PFSK-1 (cell line): ENCODE data around the gene ETV1.

Experiments
- FOXP2 ChIP-seq: optimal IDR thresholded peaks from 2 replicates; pipeline ENCODE3; 2011; ENCODE audit warnings: borderline replicate concordance, control low read depth, inconsistent platforms; ENCODE audit not compliant: insufficient read depth; ENCODE audit errors: extremely low read length, extremely low read depth
- POLR2AphosphoS5 ChIP-seq: IDR thresholded peaks from 2 replicates; pipeline ENCODE4 v1.6.1; 2012; ENCODE audit warnings: low read depth, mild to moderate bottlenecking, control low read depth, low read length, moderate library complexity
- SIN3A ChIP-seq: IDR thresholded peaks from 2 replicates; pipeline ENCODE4 v1.6.1; 2012; ENCODE audit warnings: mild to moderate bottlenecking, low read length, moderate library complexity, borderline replicate concordance; ENCODE audit not compliant: insufficient read depth
- TAF1 ChIP-seq: IDR thresholded peaks from 2 replicates; pipeline ENCODE4 v1.6.1; 2012; ENCODE audit warnings: low read length, control low read depth, borderline replicate concordance; ENCODE audit not compliant: insufficient read depth
- TF ChIP-seq, protein P1 (sequence below), 2 experiments: IDR thresholded peaks; 2 replicates each; pipeline versions ENCODE4 v1.6.1 to v1.8.0; 2011 to 2012; ENCODE audit warnings: low read depth in 2 of 2, low read length in 2 of 2, control low read depth in 1 of 2, inconsistent platforms in 1 of 2, mild to moderate bottlenecking in 1 of 2, moderate library complexity in 1 of 2; ENCODE audit not compliant: insufficient read depth in 1 of 2

ETV1 gene

DNA sequence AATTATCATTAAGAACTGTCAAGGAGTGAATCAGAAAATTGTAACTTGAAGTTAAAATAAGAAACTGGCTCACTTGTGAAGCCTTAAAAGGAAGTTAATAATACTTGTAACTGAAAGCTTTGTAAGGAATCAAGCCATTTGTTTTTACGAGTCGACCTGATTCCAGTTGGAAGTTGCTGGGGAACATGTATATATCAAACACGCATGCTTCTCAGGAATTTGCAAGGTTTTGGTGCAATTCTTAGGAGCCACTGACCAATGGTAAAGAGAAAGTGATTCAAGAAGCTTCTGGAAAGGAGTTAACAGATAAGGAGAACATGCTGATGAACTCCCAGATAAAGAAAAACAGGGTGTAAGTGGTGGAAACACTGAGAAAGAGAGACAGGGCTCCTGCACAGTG is 56.4 kb downstream of the ETV1 start:
- TF ChIP-seq FOXP2 (no peak), POLR2AphosphoS5 (no peak), TAF1 (no peak), SIN3A (no peak)
- TF ChIP-seq, protein P1, sequence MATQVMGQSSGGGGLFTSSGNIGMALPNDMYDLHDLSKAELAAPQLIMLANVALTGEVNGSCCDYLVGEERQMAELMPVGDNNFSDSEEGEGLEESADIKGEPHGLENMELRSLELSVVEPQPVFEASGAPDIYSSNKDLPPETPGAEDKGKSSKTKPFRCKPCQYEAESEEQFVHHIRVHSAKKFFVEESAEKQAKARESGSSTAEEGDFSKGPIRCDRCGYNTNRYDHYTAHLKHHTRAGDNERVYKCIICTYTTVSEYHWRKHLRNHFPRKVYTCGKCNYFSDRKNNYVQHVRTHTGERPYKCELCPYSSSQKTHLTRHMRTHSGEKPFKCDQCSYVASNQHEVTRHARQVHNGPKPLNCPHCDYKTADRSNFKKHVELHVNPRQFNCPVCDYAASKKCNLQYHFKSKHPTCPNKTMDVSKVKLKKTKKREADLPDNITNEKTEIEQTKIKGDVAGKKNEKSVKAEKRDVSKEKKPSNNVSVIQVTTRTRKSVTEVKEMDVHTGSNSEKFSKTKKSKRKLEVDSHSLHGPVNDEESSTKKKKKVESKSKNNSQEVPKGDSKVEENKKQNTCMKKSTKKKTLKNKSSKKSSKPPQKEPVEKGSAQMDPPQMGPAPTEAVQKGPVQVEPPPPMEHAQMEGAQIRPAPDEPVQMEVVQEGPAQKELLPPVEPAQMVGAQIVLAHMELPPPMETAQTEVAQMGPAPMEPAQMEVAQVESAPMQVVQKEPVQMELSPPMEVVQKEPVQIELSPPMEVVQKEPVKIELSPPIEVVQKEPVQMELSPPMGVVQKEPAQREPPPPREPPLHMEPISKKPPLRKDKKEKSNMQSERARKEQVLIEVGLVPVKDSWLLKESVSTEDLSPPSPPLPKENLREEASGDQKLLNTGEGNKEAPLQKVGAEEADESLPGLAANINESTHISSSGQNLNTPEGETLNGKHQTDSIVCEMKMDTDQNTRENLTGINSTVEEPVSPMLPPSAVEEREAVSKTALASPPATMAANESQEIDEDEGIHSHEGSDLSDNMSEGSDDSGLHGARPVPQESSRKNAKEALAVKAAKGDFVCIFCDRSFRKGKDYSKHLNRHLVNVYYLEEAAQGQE (IDR thresholded peaks at IDR 0.05; ENCODE audit: insufficient read depth in 1 of 2, low read depth in 2 of 2, low read length in 2 of 2), result no peak

DNA sequence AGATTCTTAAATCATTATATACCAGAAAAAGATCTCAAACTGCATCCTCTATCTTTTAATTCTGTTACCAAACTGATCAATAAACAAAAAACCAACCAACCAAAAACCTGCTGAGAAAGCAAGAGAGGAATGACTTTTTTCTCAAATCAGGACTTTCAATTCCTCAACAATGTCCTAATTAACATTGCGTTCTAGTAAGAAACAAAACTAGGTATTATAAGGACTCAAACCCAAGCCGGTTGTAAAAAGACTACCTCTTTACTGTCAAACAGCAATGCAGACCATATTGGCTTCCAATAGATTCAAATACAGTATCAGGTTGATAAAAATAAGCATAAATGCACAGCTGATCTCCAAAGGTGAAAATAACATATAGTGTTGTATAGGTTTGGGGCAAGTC is 57.3 kb downstream of the ETV1 start:
- TF ChIP-seq, protein P1 (IDR thresholded peaks at IDR 0.05; ENCODE audit: insufficient read depth in 1 of 2, low read depth in 2 of 2, low read length in 2 of 2), result no peak
- TF ChIP-seq SIN3A, result no peak
- no peak for TF ChIP-seq FOXP2
- no peak for TF ChIP-seq TAF1
- TF ChIP-seq POLR2AphosphoS5, result no peak

DNA sequence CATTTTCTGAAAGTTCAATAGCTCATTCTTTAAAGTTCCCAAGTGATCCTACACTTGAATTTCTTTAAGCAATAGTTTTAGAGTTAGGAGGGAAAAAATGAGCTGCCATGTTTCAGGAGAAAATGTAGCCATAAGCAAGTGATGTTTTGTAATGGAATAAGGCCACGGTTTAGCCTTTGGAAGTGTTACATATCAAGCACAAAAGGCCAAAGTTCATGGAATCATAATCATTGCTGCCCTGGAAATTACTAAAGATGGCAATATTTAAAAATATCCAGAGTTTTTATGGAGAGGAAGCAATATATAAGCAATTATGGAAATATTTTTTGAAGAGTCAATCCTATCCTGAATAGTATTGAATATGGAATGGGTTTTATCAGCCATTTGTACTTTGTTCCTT is 68.4 kb downstream of the ETV1 start:
- TF ChIP-seq, protein P1 (IDR thresholded peaks at IDR 0.05; ENCODE audit: insufficient read depth in 1 of 2, low read depth in 2 of 2, low read length in 2 of 2), result no peak
- TF ChIP-seq TAF1 (no peak), SIN3A (no peak), POLR2AphosphoS5 (no peak), FOXP2 (no peak)

DNA sequence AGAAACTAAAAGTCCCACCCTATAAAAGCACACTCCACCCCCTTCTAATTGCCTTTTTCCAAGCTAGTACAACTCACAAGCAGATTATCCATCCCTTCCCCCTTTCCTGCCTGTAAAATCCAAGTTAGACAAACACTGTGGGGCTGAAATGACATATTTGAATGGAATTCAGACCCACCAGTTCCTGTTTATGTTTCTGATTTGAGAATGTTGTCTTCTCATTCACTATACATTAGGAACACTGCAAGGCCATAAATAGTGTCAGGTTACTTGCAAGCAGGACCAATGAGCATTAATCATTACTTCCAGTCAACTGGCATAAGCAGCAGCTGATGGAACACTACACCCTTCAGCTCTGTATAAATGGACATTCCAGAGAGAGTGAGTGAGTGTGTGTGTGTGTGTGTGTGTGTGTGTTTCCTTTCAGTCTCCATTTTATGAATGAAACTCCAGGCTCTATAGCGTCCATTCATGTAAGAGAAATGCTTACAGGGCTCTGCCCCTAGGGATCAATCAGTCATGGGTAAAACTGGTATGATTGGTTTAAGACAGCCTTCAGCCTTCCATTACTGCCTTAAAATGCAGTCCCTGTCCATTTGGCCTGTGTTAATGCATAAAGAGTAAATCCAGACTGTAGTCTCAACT is 69.3 kb downstream of the ETV1 start:
- peak; percentile 95 for TF ChIP-seq SIN3A
- TF ChIP-seq POLR2AphosphoS5, result peak; percentile 78; the same call in 1 of the 2 replicates
- peak; percentile 79; the same call in 1 of the 2 replicates for TF ChIP-seq TAF1
- peak; percentile 82 for TF ChIP-seq FOXP2
- TF ChIP-seq, protein P1 (IDR thresholded peaks at IDR 0.05; ENCODE audit: insufficient read depth in 1 of 2, low read depth in 2 of 2, low read length in 2 of 2), result peak in 1 of 2 experiments; percentile 52; a peak in 1 of 4 replicates

DNA sequence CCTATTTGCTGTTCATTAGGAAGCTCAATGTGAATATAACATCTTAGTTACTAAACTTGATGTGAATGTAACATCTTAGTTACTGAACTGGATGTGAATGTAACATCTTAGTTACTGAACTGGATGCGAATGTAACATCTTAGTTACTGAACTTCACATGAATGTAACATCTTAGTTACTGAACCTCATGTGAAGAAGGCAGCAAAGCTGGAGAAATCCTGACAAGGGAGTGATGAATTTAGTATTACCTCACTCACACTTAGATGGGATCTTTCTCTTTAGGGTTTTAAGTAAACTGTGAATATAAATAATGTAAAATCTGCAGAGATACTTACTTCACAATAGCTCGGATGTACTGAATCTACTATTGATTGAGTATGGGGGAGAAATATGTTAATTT is 73.6 kb downstream of the ETV1 start:
- TF ChIP-seq SIN3A (no peak), FOXP2 (no peak), TAF1 (no peak), POLR2AphosphoS5 (no peak)
- TF ChIP-seq, protein P1 (IDR thresholded peaks at IDR 0.05; ENCODE audit: insufficient read depth in 1 of 2, low read depth in 2 of 2, low read length in 2 of 2), result no peak
